CD14-positive monocyte (primary cell): ENCODE data around the gene GLRA2. TPM values are rescaled to one million over a fixed set of nuclear protein-coding genes. Genes with fewer than 3 reads are reported as not detected.
"Not testable (repeated sequence)": the region's sequence is repeated elsewhere in the genome, so short reads cannot be mapped to it uniquely, and the experiment has no call there.

Experiments used
- DNase-seq, 3 donors: peaks; one replicate each; pipeline ENCODE4 v3.0.0-alpha.2; 2011 to 2022
- H2AFZ ChIP-seq: 2 replicates; pipeline ENCODE4 v1.6.0; 2012; ENCODE audit warnings: mild to moderate bottlenecking, low read depth, low read length, inconsistent platforms; ENCODE audit not compliant: insufficient read depth, poor library complexity, severe bottlenecking
- H3K27ac ChIP-seq, 2 donors: 1 replicate in 1 of 2; 2 replicates in 1 of 2; pipeline ENCODE4 v1.5.1; 2012 to 2013; ENCODE audit warnings: low read length in 2 of 2, control low read depth in 1 of 2, inconsistent platforms in 1 of 2, low read depth in 1 of 2, mild to moderate bottlenecking in 1 of 2
- H3K27me3 ChIP-seq, 2 donors: one replicate each; pipeline versions ENCODE4 v1.6.0 to v1.6.1; 2011 to 2013; ENCODE audit warnings: low read length in 2 of 2; ENCODE audit not compliant: control insufficient read depth in 2 of 2, insufficient read depth in 2 of 2
- H3K36me3 ChIP-seq, 2 donors: replicated peaks in 1 of 2; 1 replicate in 1 of 2; 2 replicates in 1 of 2; pipeline versions ENCODE4 v1.5.1 to v1.6.1; 2012 to 2013; ENCODE audit warnings: low read length in 2 of 2, control low read depth in 1 of 2, inconsistent platforms in 1 of 2, mild to moderate bottlenecking in 1 of 2; ENCODE audit not compliant: insufficient read depth in 2 of 2, control insufficient read depth in 1 of 2
- H3K4me1 ChIP-seq, 2 donors: 1 replicate in 1 of 2; 2 replicates in 1 of 2; pipeline versions ENCODE4 v1.5.1 to v1.6.1; 2012 to 2013; ENCODE audit warnings: low read length in 2 of 2, control low read depth in 1 of 2, inconsistent platforms in 1 of 2, mild to moderate bottlenecking in 1 of 2, moderate library complexity in 1 of 2; ENCODE audit not compliant: insufficient read depth in 2 of 2, control insufficient read depth in 1 of 2
- H3K4me2 ChIP-seq: replicated peaks from 2 replicates; pipeline ENCODE3; 2012; ENCODE audit warnings: low read length, moderate library complexity, mild to moderate bottlenecking; ENCODE audit not compliant: poor library complexity, severe bottlenecking; ENCODE audit errors: extremely low read depth
- H3K4me3 ChIP-seq, 3 experiments: fragments of 200-600 bp in 1 of 3; sonication (generic) in 1 of 3; replicated peaks in 1 of 3; 1 replicate in 2 of 3; 2 replicates in 1 of 3; pipeline ENCODE4 v1.5.1; 2011 to 2013; ENCODE audit warnings: low read length in 3 of 3, mild to moderate bottlenecking in 3 of 3, control low read depth in 2 of 3, low read depth in 2 of 3, inconsistent platforms in 1 of 3, moderate library complexity in 1 of 3
- H3K79me2 ChIP-seq: 2 replicates; pipeline ENCODE4 v1.6.0; 2012; ENCODE audit warnings: mild to moderate bottlenecking, control low read depth, inconsistent platforms, low read length, moderate library complexity; ENCODE audit not compliant: insufficient read depth
- H3K9ac ChIP-seq: 2 replicates; pipeline ENCODE4 v1.6.0; 2017; ENCODE audit warnings: low read length, mild to moderate bottlenecking; ENCODE audit not compliant: insufficient read depth, poor library complexity, severe bottlenecking
- H3K9me3 ChIP-seq, 2 donors: replicated peaks in 1 of 2; 1 replicate in 1 of 2; 2 replicates in 1 of 2; pipeline versions ENCODE4 v1.5.1 to v1.6.1; 2012 to 2013; ENCODE audit warnings: low read length in 2 of 2, control low read depth in 1 of 2; ENCODE audit not compliant: control insufficient read depth in 1 of 2, insufficient read depth in 1 of 2
- H4K20me1 ChIP-seq: 2 replicates; pipeline ENCODE4 v1.6.0; 2012; ENCODE audit warnings: mild to moderate bottlenecking, low read length, control low read depth, moderate library complexity; ENCODE audit not compliant: insufficient read depth
- H3K27ac Mint-ChIP-seq, 7 donors: one replicate each; pipeline ENCODE4 v1.8.0; 2020; ENCODE audit warnings: mild to moderate bottlenecking in 7 of 7, mixed read lengths in 7 of 7, moderate library complexity in 6 of 7, inconsistent platforms in 2 of 7
- H3K27me3 Mint-ChIP-seq, 3 donors: one replicate each; pipeline ENCODE4 v1.8.0; 2021 to 2022; ENCODE audit warnings: low read depth in 3 of 3, mild to moderate bottlenecking in 3 of 3, mixed read lengths in 3 of 3, moderate library complexity in 3 of 3, inconsistent platforms in 1 of 3
- H3K36me3 Mint-ChIP-seq, 2 donors: one replicate each; pipeline ENCODE4 v1.8.0; 2020; ENCODE audit warnings: mixed read lengths in 2 of 2, inconsistent platforms in 1 of 2, mild to moderate bottlenecking in 1 of 2
- H3K4me1 Mint-ChIP-seq: one replicate; pipeline ENCODE4 v1.8.0; 2020; ENCODE audit warnings: mild to moderate bottlenecking, mixed read lengths
- H3K4me3 Mint-ChIP-seq, 2 donors: one replicate each; pipeline ENCODE4 v1.8.0; 2020; ENCODE audit warnings: mild to moderate bottlenecking in 2 of 2, mixed read lengths in 2 of 2, moderate library complexity in 1 of 2
- H3K9me3 Mint-ChIP-seq, 7 donors: one replicate each; pipeline ENCODE4 v1.8.0; 2020 to 2022; ENCODE audit warnings: mixed read lengths in 7 of 7, mild to moderate bottlenecking in 6 of 7, moderate library complexity in 6 of 7, inconsistent platforms in 2 of 7
- CTCF ChIP-seq: fragments of 200-600 bp; IDR thresholded peaks from one replicate; pipeline ENCODE4 v1.8.0; 2022; ENCODE audit warnings: antibody characterized with exemption, mild to moderate bottlenecking
- WGBS: methylation state at CpG from one replicate; pipeline ENCODE4 v1.1.5; 2013; ENCODE audit warnings: missing lambda C conversion rate; ENCODE audit not compliant: insufficient coverage; 5-methylcytosine and 5-hydroxymethylcytosine counted together
- intact Hi-C, 2 donors: fragments of 100-400 bp; cut with micrococcal nuclease; formaldehyde crosslinking; loops; one replicate each; pipeline versions ENCODE4 v1.15.0 to v1.15.1; 2023
- polyA plus RNA-seq, 3 donors: library from polyadenylated mRNA; depleted of rRNA in 1 of 3; unstranded in 2 of 3; stranded (reverse) in 1 of 3; fragments of 300-500 nt in 2 of 3; fragments of >200 nt in 1 of 3; fragmentation: Illumina TruSeq in 2 of 3; gene quantifications; 1 replicate in 2 of 3; 2 replicates in 1 of 3; pipeline ENCODE4 v1.2.3, GENCODE V29; 2012 to 2021

GLRA2 gene
- polyA plus RNA-seq, 3 donors = not detected

DNA sequence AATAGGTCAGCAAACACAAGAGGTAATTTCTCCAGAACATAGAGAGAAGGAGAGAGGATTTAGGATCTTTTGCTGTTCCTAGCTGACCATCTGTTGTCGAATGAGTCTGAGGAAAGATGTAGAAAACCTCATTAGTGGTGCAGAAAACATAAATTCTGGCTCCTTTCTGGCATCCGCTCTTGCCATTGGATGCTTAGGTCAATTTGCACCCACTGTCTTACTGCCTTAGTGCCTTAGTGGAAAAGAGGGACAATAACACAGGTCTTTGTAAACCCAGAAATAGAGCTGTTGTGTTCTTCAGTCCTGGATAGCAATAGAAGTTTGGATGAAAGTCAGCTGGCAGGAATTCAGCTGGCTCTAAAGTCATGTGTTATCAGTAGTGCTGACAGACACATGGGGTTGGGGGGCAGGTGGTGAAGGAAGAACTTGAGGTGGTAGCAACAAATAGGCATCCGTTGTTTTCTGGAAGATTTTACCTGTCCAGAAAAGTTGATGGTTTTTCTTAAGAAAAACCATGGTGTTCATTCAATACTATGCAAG, 78.2 kb downstream of the GLRA2 start:
- Mint-ChIP-seq H3K36me3 (no peaks in the 10 kb centered on the region), H3K27me3 (no peaks in the 10 kb centered on the region), H3K27ac (no peak overlapping the region), H3K4me1 (no peaks in the 10 kb centered on the region), H3K4me3 (no peak overlapping the region), H3K9me3 (peaks cover 0 to 7% (median 3%) of the 10 kb centered on the region in 7 donors)
- intact Hi-C loops = no loop called here
- Histone ChIP-seq H3K4me2 (no peak overlapping the region), H3K27me3 (no peaks in the 10 kb centered on the region), H2AFZ (no peak overlapping the region), H3K9ac (no peak overlapping the region), H3K27ac (no peak overlapping the region), H3K4me3 (no peak overlapping the region), H3K4me1 (no peaks in the 10 kb centered on the region), H3K36me3 (no peaks in the 10 kb centered on the region), H3K79me2 (no peaks in the 10 kb centered on the region), H3K9me3 (no peaks in the 10 kb centered on the region), H4K20me1 (no peaks in the 10 kb centered on the region)
- no CpG with 5 or more reads among the region's 3 CpGs for WGBS
- no peak for TF ChIP-seq CTCF
- no peak for DNase-seq

- H3K9me3 Mint-ChIP-seq = not testable (repeated sequence)
- no CpG with 5 or more reads among the region's 5 CpGs for WGBS
Measured at GRCh38 chrX:14612450-14612849, 83.1 kb downstream of the GLRA2 start.

More at GRCh38 chrX:14612450-14612849, 83.1 kb downstream of the GLRA2 start:
- H3K79me2 ChIP-seq, H3K27ac ChIP-seq, intact Hi-C loops, H3K36me3 ChIP-seq, H3K4me2 ChIP-seq, H3K4me1 Mint-ChIP-seq, H3K4me3 ChIP-seq, H3K4me3 Mint-ChIP-seq, H3K36me3 Mint-ChIP-seq, H2AFZ ChIP-seq, H3K27ac Mint-ChIP-seq, H3K4me1 ChIP-seq, H4K20me1 ChIP-seq, H3K27me3 Mint-ChIP-seq, DNase-seq, H3K9ac ChIP-seq, H3K9me3 ChIP-seq, H3K27me3 ChIP-seq: not testable (repeated sequence)
